K562 (cell line): ENCODE results near the gene NOTO. TPM values are rescaled to one million over a fixed set of nuclear protein-coding genes. Genes with fewer than 3 reads are reported as not detected.

Source experiments
- ATAC-seq: fragments of 200-7000 bp; cut with Tn5 transposase; 3 replicates; pipeline ENCODE4 v1.9.1; 2020; ENCODE audit warnings: moderate library complexity
- BruUV-seq: library from RNA; stranded (reverse); fragments of 400-500 nt; replicated peaks from 2 replicates; lab custom pipeline; 2021; lab: Mats Ljungman, UMichigan
- CTCF ChIA-PET: fragments of 300-600 bp; formaldehyde crosslinking; extraction: SDS; loops from one replicate; lab custom pipeline; 2021; ENCODE audit warnings: low intra/inter-chr PET ratio; lab: Yijun Ruan, JAX
- POLR2A ChIA-PET: fragments of 300-600, 350-650 bp; sonication (Branson Sonifier 250); formaldehyde crosslinking; extraction: SDS; loops from one replicate; lab custom pipeline; 2021; ENCODE audit warnings: antibody characterized with exemption, inconsistent platforms; lab: Yijun Ruan, JAX
- DNase-seq, 4 experiments: peaks; one replicate each; pipeline versions ENCODE4 v3.0.0 to v3.0.0-alpha.2; 2011 to 2018; ENCODE audit warnings: low spot score in 3 of 4, mixed read lengths in 3 of 4; ENCODE audit errors: extremely low read depth in 1 of 4
- FAIRE-seq: peaks from 2 replicates; lab custom pipeline; 2011; peaks lifted over from hg19 to GRCh38; lab: Jason Lieb, UNC
- H2AFZ ChIP-seq: 2 replicates; pipeline ENCODE4 v1.6.0; 2011; ENCODE audit warnings: low read depth, low read length, control low read depth, inconsistent platforms
- H3K27ac ChIP-seq: fragments of 200-600 bp; 3 replicates; pipeline ENCODE4 v1.8.0; 2011; ENCODE audit warnings: low read depth, mild to moderate bottlenecking, control low read depth, inconsistent platforms, low read length, moderate library complexity, mixed read lengths; ENCODE audit errors: extremely low read depth
- H3K27me3 ChIP-seq, 2 experiments: fragments of 300-600 bp in 1 of 2; 2 replicates in 1 of 2; 3 replicates in 1 of 2; pipeline versions ENCODE4 v1.6.0 to v1.8.0; 2011; ENCODE audit warnings: inconsistent platforms in 2 of 2, low read length in 2 of 2, mild to moderate bottlenecking in 1 of 2, mixed read lengths in 1 of 2, moderate library complexity in 1 of 2; ENCODE audit not compliant: control insufficient read depth in 2 of 2, insufficient read depth in 2 of 2
- H3K36me3 ChIP-seq: fragments of 300-600 bp; 3 replicates; pipeline ENCODE4 v1.8.0; 2011; ENCODE audit warnings: mild to moderate bottlenecking, low read length, inconsistent platforms; ENCODE audit not compliant: control insufficient read depth, insufficient read depth
- H3K4me1 ChIP-seq, 2 experiments: fragments of 200-600 bp in 1 of 2; replicated peaks in 1 of 2; 2 replicates in 1 of 2; 3 replicates in 1 of 2; pipeline versions ENCODE4 v1.5.1 to v1.8.0; 2011; ENCODE audit warnings: inconsistent platforms in 2 of 2, low read length in 2 of 2, mild to moderate bottlenecking in 1 of 2, mixed read lengths in 1 of 2, moderate library complexity in 1 of 2; ENCODE audit not compliant: control insufficient read depth in 2 of 2, insufficient read depth in 2 of 2
- H3K4me2 ChIP-seq: 2 replicates; pipeline ENCODE4 v1.6.1; 2011; ENCODE audit warnings: low read length, control low read depth, inconsistent platforms, mixed read lengths; ENCODE audit not compliant: insufficient read depth
- H3K4me3 ChIP-seq: fragments of 200-600 bp; sonication (generic), shearing (Covaris generic); 2 replicates; pipeline ENCODE4 v1.5.1; 2016; ENCODE audit warnings: control low read depth, inconsistent platforms
- H3K79me2 ChIP-seq: fragments of 200-600 bp; 3 replicates; pipeline ENCODE4 v1.8.0; 2011; ENCODE audit warnings: low read length, inconsistent platforms; ENCODE audit not compliant: control insufficient read depth, insufficient read depth
- H3K9ac ChIP-seq, 2 experiments: 2 replicates each; pipeline versions ENCODE4 v1.6.0 to v1.6.1; 2011; ENCODE audit warnings: low read depth in 2 of 2, low read length in 2 of 2, control low read depth in 1 of 2, inconsistent platforms in 1 of 2, mild to moderate bottlenecking in 1 of 2, mixed read lengths in 1 of 2; ENCODE audit not compliant: insufficient read depth in 1 of 2
- H3K9me1 ChIP-seq: one replicate; pipeline ENCODE4 v1.6.0; 2011; ENCODE audit warnings: inconsistent platforms, mild to moderate bottlenecking, low read length, moderate library complexity; ENCODE audit not compliant: control insufficient read depth, insufficient read depth
- H3K9me3 ChIP-seq: replicated peaks from 2 replicates; pipeline ENCODE4 v1.5.1; 2011; ENCODE audit warnings: low read depth, low read length, inconsistent platforms; ENCODE audit not compliant: control insufficient read depth, insufficient read depth
- H4K20me1 ChIP-seq: replicated peaks from 2 replicates; pipeline ENCODE4 v1.6.1; 2011; ENCODE audit warnings: low read length, inconsistent platforms, mixed read lengths; ENCODE audit not compliant: control insufficient read depth, insufficient read depth
- CEBPG ChIP-seq, 3 experiments: fragments of 200-800 bp in 1 of 3; sonication (Bioruptor generic) in 1 of 3; sonication (generic) in 1 of 3; formaldehyde crosslinking in 1 of 3; IDR thresholded peaks in 2 of 3; conservative IDR thresholded peaks in 1 of 3; 2 replicates each; pipeline versions ENCODE4 v1.6.1 to v1.8.0; 2016 to 2022; ENCODE audit warnings: missing compliant biosample characterization in 2 of 3, missing genetic modification characterization in 2 of 3, mild to moderate bottlenecking in 1 of 3, missing genetic modification reagents in 1 of 3
- CREB3 ChIP-seq: fragments of 450-650 bp; conservative IDR thresholded peaks from 2 replicates; pipeline ENCODE4 v1.6.1; 2016; ENCODE audit warnings: missing genetic modification characterization, low read depth, mild to moderate bottlenecking, missing compliant biosample characterization, moderate library complexity
- FOS ChIP-seq: IDR thresholded peaks from 3 replicates; pipeline ENCODE4 v1.6.1; 2011; ENCODE audit not compliant: insufficient read length; ENCODE audit errors: extremely low read depth
- HIVEP1 ChIP-seq: fragments of 250-450 bp; sonication (Bioruptor Pico); IDR thresholded peaks from 2 replicates; pipeline ENCODE4 v1.4.0; 2020; ENCODE audit warnings: mild to moderate bottlenecking
- HNRNPL ChIP-seq: fragments of 200-400 bp; formaldehyde crosslinking; IDR thresholded peaks from 2 replicates; pipeline ENCODE4 v1.6.1; 2017; ENCODE audit warnings: low read depth, mild to moderate bottlenecking, low read length
- HNRNPUL1 ChIP-seq: fragments of 200-400 bp; formaldehyde crosslinking; IDR thresholded peaks from 2 replicates; pipeline ENCODE4 v1.6.1; 2017; ENCODE audit warnings: low read length
- IRF9 ChIP-seq: fragments of 450-650 bp; IDR thresholded peaks from 2 replicates; pipeline ENCODE4 v1.6.1; 2016; ENCODE audit warnings: missing biosample characterization, missing genetic modification characterization
- MCM7 ChIP-seq, 2 experiments: fragments of 450-650 bp; IDR thresholded peaks; 2 replicates each; pipeline ENCODE4 v1.6.1; 2016 to 2018
- MED1 ChIP-seq: sonication (generic); formaldehyde crosslinking; IDR thresholded peaks from 2 replicates; pipeline ENCODE4 v1.8.1; 2023; ENCODE audit warnings: missing genetic modification reagents, borderline replicate concordance
- NFXL1 ChIP-seq: fragments of 450-650 bp; formaldehyde crosslinking; IDR thresholded peaks from 2 replicates; pipeline ENCODE4 v1.4.0; 2021; ENCODE audit warnings: mild to moderate bottlenecking
- NR2C2 ChIP-seq, 2 experiments: fragments of 200-800 bp in 1 of 2; sonication (Bioruptor generic) in 1 of 2; sonication (generic) in 1 of 2; formaldehyde crosslinking in 1 of 2; IDR thresholded peaks; 2 replicates each; pipeline versions ENCODE4 v1.6.1 to v1.8.0; 2016 to 2022; ENCODE audit warnings: mild to moderate bottlenecking in 1 of 2, missing compliant biosample characterization in 1 of 2, missing genetic modification characterization in 1 of 2, missing genetic modification reagents in 1 of 2
- SMAD4 ChIP-seq: fragments of 250-450 bp; sonication (Bioruptor Pico); conservative IDR thresholded peaks from 2 replicates; pipeline ENCODE4 v1.8.0; 2021; ENCODE audit warnings: inconsistent platforms, mild to moderate bottlenecking, moderate library complexity
- SMARCB1 ChIP-seq: IDR thresholded peaks from 2 replicates; pipeline ENCODE4 v1.6.1; 2011; ENCODE audit warnings: improper control_type of control experiment, low read depth; ENCODE audit not compliant: insufficient read length
- SNRNP70 ChIP-seq: fragments of 200-400 bp; formaldehyde crosslinking; optimal IDR thresholded peaks from 2 replicates; pipeline ENCODE3; 2017; ENCODE audit warnings: low read depth, low read length
- SRSF7 ChIP-seq: fragments of 200-400 bp; formaldehyde crosslinking; optimal IDR thresholded peaks from 2 replicates; pipeline ENCODE3; 2017; ENCODE audit warnings: mild to moderate bottlenecking, low read depth, low read length
- ZBTB12 ChIP-seq: fragments of 250-450 bp; sonication (Bioruptor Pico); IDR thresholded peaks from 2 replicates; pipeline ENCODE4 v1.4.0; 2020
- ZNF316 ChIP-seq: fragments of 450-650 bp; IDR thresholded peaks from 2 replicates; pipeline ENCODE4 v1.6.1; 2016
- ZNF507 ChIP-seq: conservative IDR thresholded peaks from 2 replicates; pipeline ENCODE4 v1.6.1; 2017; ENCODE audit warnings: missing genetic modification characterization, missing compliant biosample characterization
- WGBS: fragments of 100-300 bp; shearing (Covaris generic); methylation state at CpG from one replicate; pipeline ENCODE4 v1.1.6; 2016; ENCODE audit warnings: low coverage, mixed read lengths; ENCODE audit not compliant: insufficient coverage; ENCODE audit errors: missing lambda C conversion rate; 5-methylcytosine and 5-hydroxymethylcytosine counted together
- in situ Hi-C: fragments of 300-500 bp; cut with MboI; formaldehyde crosslinking; loops from 4 replicates; pipeline ENCODE4 v1.15.0; 2018; ENCODE audit warnings: inconsistent platforms, mixed read lengths
- intact Hi-C: fragments of 100-400 bp; cut with micrococcal nuclease; formaldehyde crosslinking; loops from 2 replicates; pipeline ENCODE4 v1.14.2; 2022
- polyA plus RNA-seq, 8 experiments: library from polyadenylated mRNA; depleted of rRNA in 4 of 8; stranded (reverse) in 5 of 8; unstranded in 3 of 8; fragments of >200 nt; fragmentation: Nextera tagmentation in 2 of 8; fragmentation: Illumina TruSeq in 1 of 8; extraction: Ambion mirVana in 2 of 8; extraction: Trizol in 1 of 8; gene quantifications; 2 replicates each; pipeline versions ENCODE4 v1.2.1 to v1.2.3, GENCODE V29; 2011 to 2014; ENCODE audit warnings: inconsistent platforms in 1 of 8, missing spikeins in 1 of 8
- total RNA-seq, 7 experiments: library from RNA; depleted of rRNA in 6 of 7; stranded (reverse); fragments of >200 nt in 6 of 7; fragmentation: Illumina TruSeq in 2 of 7; extraction: Trizol in 2 of 7; gene quantifications; 2 replicates each; pipeline versions ENCODE4 v1.2.1 to v1.2.3, GENCODE V29; 2011 to 2021; ENCODE audit warnings: low replicate concordance in 1 of 7

Gene NOTO
- total and polyA plus RNA-seq, 9 of the 15 experiments (the other 6 are each of a cell fraction or from before 2014, with no cell fraction given) = not detected

- no peak overlapping the region for H3K27ac ChIP-seq
- FAIRE-seq (no peak), ATAC-seq (no peak), DNase-seq (no peak)
- CTCF ChIA-PET = interaction anchor here (1.0 to 2.0 kb wide), 2 partner anchors 101 to 366 kb away, joined by 3 to 10 read pairs; no protein-coding TSS in a partner anchor
- no peak overlapping the region for H2AFZ ChIP-seq
- H3K9me1 ChIP-seq = no peaks in the 10 kb centered on the region
- H3K79me2 ChIP-seq = no peaks in the 10 kb centered on the region
- no peak overlapping the region for H3K4me2 ChIP-seq
- POLR2A ChIA-PET = interaction anchor here (0.7 kb wide), 2 partner anchors 21 to 82 kb away, joined by 4 to 5 read pairs; no protein-coding TSS in a partner anchor
- H3K36me3 ChIP-seq = peaks cover 8% of the 10 kb centered on the region; the same call in 2 of the 3 replicates
- peaks cover 2 to 19% of the 10 kb centered on the region in 2 experiments; a peak in 2 of 5 replicates for H3K4me1 ChIP-seq
- peaks cover 6% of the 10 kb centered on the region; the same call in 1 of the 2 replicates for H4K20me1 ChIP-seq
- intact Hi-C loops = loop anchor here (5.0 to 10.0 kb wide), 2 partner anchors 82 to 274 kb away; no protein-coding TSS in a partner anchor
- in situ Hi-C loops = no loop called here
- no TSS peak for BruUV-seq
- H3K9ac ChIP-seq = peak overlapping the region in 1 of 2 experiments; percentile 26; a peak in 1 of 4 replicates
- 56% methylated on average over 8 of the region's 8 CpGs for WGBS
- H3K4me3 ChIP-seq = no peak overlapping the region
- H3K9me3 ChIP-seq = no peaks in the 10 kb centered on the region
- no peak for TF ChIP-seq CREB3 (tag)
- no peak for TF ChIP-seq SMAD4 (CRISPR knock-in tag)
- TF ChIP-seq NFXL1 (CRISPR knock-in tag) = no peak
- no peak for TF ChIP-seq MCM7 (IDR thresholded peaks at IDR 0.05)
- TF ChIP-seq FOS = no peak
- no peak for TF ChIP-seq IRF9 (tag)
- no peak for TF ChIP-seq NR2C2 (CRISPR knock-in tag; IDR thresholded peaks at IDR 0.05)
- TF ChIP-seq NR2C2 (tag; IDR thresholded peaks at IDR 0.05) = no peak
- TF ChIP-seq HNRNPL = no peak
- TF ChIP-seq SRSF7 = no peak
- TF ChIP-seq MED1 (CRISPR knock-in tag) = no peak
- no peak for TF ChIP-seq SNRNP70
- no peak for TF ChIP-seq HIVEP1
- TF ChIP-seq ZNF507 = no peak
- TF ChIP-seq HNRNPUL1 = no peak
- TF ChIP-seq ZBTB12 = no peak
- TF ChIP-seq CEBPG (CRISPR knock-in tag; IDR thresholded peaks at IDR 0.05) = no peak
- TF ChIP-seq CEBPG (tag; conservative IDR thresholded peaks at IDR 0.05 in 1 of 2, IDR thresholded peaks at IDR 0.05 in 1 of 2) = no peak
- TF ChIP-seq SMARCB1 = no peak
- no peak for TF ChIP-seq ZNF316
- no peaks in the 10 kb centered on the region for H3K27me3 ChIP-seq
Measured at GRCh38 chr2:73259276-73259675, 56.9 kb downstream of the NOTO start.
